PC-3 (cell line): ENCODE measurements around the gene PIGB. TPM values are rescaled to one million over a fixed set of nuclear protein-coding genes. Genes with fewer than 3 reads are reported as not detected.

Experiments
- ATAC-seq: fragments of 200-7000 bp; cut with Tn5 transposase; 2 replicates; pipeline ENCODE4 v1.9.1; 2020; ENCODE audit warnings: mild to moderate bottlenecking, moderate library complexity
- BruUV-seq: library from RNA; stranded (reverse); fragments of 400-500 nt; replicated peaks from 2 replicates; lab custom pipeline; 2021; lab: Mats Ljungman, UMichigan
- CTCF ChIA-PET: fragments of 300-600 bp; sonication (Branson Sonifier 250); formaldehyde crosslinking; loops from one replicate; lab custom pipeline; 2022; ENCODE audit warnings: antibody characterized with exemption; lab: Charles Lee
- POLR2A ChIA-PET: fragments of 300-600 bp; sonication (Branson Sonifier 250); formaldehyde crosslinking; loops from one replicate; lab custom pipeline; 2022; ENCODE audit warnings: antibody characterized with exemption; ENCODE audit not compliant: unreplicated experiment; lab: Charles Lee
- DNase-seq: peaks from one replicate; pipeline ENCODE4 v3.0.0-alpha.2; 2015
- H2AFZ ChIP-seq: fragments of 300-600 bp; sonication (generic); 2 replicates; pipeline ENCODE4 v1.6.0; 2016; ENCODE audit warnings: antibody characterized with exemption, low read length
- H3F3A ChIP-seq: fragments of 300-600 bp; sonication (generic); one replicate; pipeline ENCODE4 v1.6.0; 2017; ENCODE audit warnings: antibody characterized with exemption, low read length, control low read depth, mild to moderate bottlenecking; ENCODE audit not compliant: unreplicated experiment
- H3K27ac ChIP-seq: fragments of 300-600 bp; sonication (generic); 2 replicates; pipeline ENCODE4 v1.5.1; 2016; ENCODE audit warnings: mild to moderate bottlenecking, low read length
- H3K27me3 ChIP-seq: fragments of 300-600 bp; sonication (generic); 2 replicates; pipeline ENCODE4 v1.6.1; 2016; ENCODE audit warnings: low read length, mixed read lengths
- H3K36me3 ChIP-seq: fragments of 300-600 bp; sonication (generic); 2 replicates; pipeline ENCODE4 v1.6.1; 2016; ENCODE audit warnings: low read depth, mixed run types, low read length, mixed read lengths
- H3K4me1 ChIP-seq: fragments of 300-600 bp; sonication (generic); 2 replicates; pipeline ENCODE4 v1.5.1; 2016; ENCODE audit warnings: low read length; ENCODE audit not compliant: insufficient read depth
- H3K4me2 ChIP-seq: fragments of 300-600 bp; sonication (generic); 2 replicates; pipeline ENCODE4 v1.6.0; 2016; ENCODE audit warnings: low read length
- H3K4me3 ChIP-seq: fragments of 300-600 bp; sonication (generic); 2 replicates; pipeline ENCODE4 v1.5.1; 2016; ENCODE audit warnings: mild to moderate bottlenecking, low read length, mixed read lengths
- H3K79me2 ChIP-seq: fragments of 300-600 bp; sonication (generic); 2 replicates; pipeline ENCODE4 v1.6.1; 2017; ENCODE audit warnings: low read length, mixed read lengths
- H3K9ac ChIP-seq: fragments of 300-600 bp; sonication (generic); 2 replicates; pipeline ENCODE4 v1.6.0; 2016; ENCODE audit warnings: mild to moderate bottlenecking, low read length
- H3K9me2 ChIP-seq: fragments of 300-600 bp; sonication (generic); replicated peaks from 2 replicates; pipeline ENCODE4 v1.6.1; 2016; ENCODE audit warnings: mixed run types, low read length, mixed read lengths
- H3K9me3 ChIP-seq: fragments of 300-600 bp; sonication (generic); 2 replicates; pipeline ENCODE4 v1.6.1; 2016; ENCODE audit warnings: low read length, mixed read lengths
- H4K20me1 ChIP-seq: fragments of 300-600 bp; sonication (generic); 2 replicates; pipeline ENCODE4 v1.6.1; 2016; ENCODE audit warnings: low read length, mixed read lengths
- CTCF ChIP-seq: fragments of 300-600 bp; sonication (generic); conservative IDR thresholded peaks from 2 replicates; pipeline ENCODE4 v1.5.1; 2017; ENCODE audit warnings: antibody characterized with exemption, low read depth, mild to moderate bottlenecking, low read length
- EZH2 ChIP-seq: fragments of 300-600 bp; sonication (generic); IDR thresholded peaks from one replicate; pipeline ENCODE4 v1.6.1; 2017; ENCODE audit warnings: antibody characterized with exemption, mild to moderate bottlenecking, low read length; ENCODE audit not compliant: unreplicated experiment
- EZH2phosphoT487 ChIP-seq: fragments of 300-600 bp; sonication (generic); IDR thresholded peaks from 2 replicates; pipeline ENCODE4 v1.6.1; 2018; ENCODE audit warnings: mild to moderate bottlenecking, antibody characterized with exemption, low read length, borderline replicate concordance
- intact Hi-C: fragments of 100-400 bp; cut with micrococcal nuclease; formaldehyde crosslinking; loops from 2 replicates; pipeline ENCODE4 v1.9.0; 2023
- total RNA-seq: library from RNA; depleted of rRNA; stranded (reverse); fragments of >200 nt; gene quantifications from 2 replicates; pipeline ENCODE4 v1.2.3, GENCODE V29; 2014

Gene PIGB
- total RNA-seq, 1 experiment from 2014 or later = 15.3 TPM

GRCh38 chr15:55361048-55361447 is 42.0 kb downstream of the PIGB start:
- Histone ChIP-seq H3K36me3 (no peaks in the 10 kb centered on the region), H3K4me2 (no peak overlapping the region), H3K9me3 (no peaks in the 10 kb centered on the region), H3F3A (no peaks in the 10 kb centered on the region), H3K27ac (no peak overlapping the region), H4K20me1 (no peaks in the 10 kb centered on the region), H3K4me1 (peaks cover 18% of the 10 kb centered on the region; the same call in 1 of the 2 replicates), H3K79me2 (no peaks in the 10 kb centered on the region), H2AFZ (no peak overlapping the region), H3K27me3 (no peaks in the 10 kb centered on the region), H3K9me2 (no peaks in the 10 kb centered on the region), H3K4me3 (no peak overlapping the region), H3K9ac (no peak overlapping the region)
- intact Hi-C loops = no loop called here
- ATAC-seq = no peak
- DNase-seq = no peak
- ChIA-PET POLR2A (no interaction called here), CTCF (no interaction called here)
- no peak for TF ChIP-seq CTCF
- TF ChIP-seq EZH2phosphoT487 = no peak
- TF ChIP-seq EZH2 = no peak
- no TSS peak for BruUV-seq

DNA sequence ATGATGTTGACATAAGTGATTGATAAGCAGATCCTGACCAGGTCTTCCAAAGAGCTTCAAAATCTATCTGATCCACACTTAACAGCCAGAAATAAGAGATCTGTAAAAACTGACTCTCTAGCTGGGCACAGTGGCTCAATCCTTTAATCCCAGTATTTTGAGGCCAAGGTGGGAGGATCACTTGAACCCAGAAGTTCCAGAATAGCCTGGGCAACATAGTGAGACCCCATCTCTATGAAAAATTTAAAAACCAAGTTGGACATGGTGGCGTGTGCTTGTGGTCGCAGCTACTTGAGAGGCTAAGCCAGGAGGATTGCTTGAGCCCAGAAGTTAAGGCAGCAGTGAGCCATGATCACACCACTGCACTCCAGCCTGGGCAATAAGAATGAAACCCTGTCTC is 43.6 kb downstream of the PIGB start:
- H3K27me3 ChIP-seq = no peaks in the 10 kb centered on the region
- no peaks in the 10 kb centered on the region for H3F3A ChIP-seq
- no peaks in the 10 kb centered on the region for H3K9me2 ChIP-seq
- ChIA-PET CTCF (no interaction called here), POLR2A (no interaction called here)
- no peak overlapping the region for H2AFZ ChIP-seq
- no TSS peak for BruUV-seq
- no peak overlapping the region for H3K9ac ChIP-seq
- H3K4me2 ChIP-seq = no peak overlapping the region
- no peaks in the 10 kb centered on the region for H4K20me1 ChIP-seq
- H3K36me3 ChIP-seq = no peaks in the 10 kb centered on the region
- no peak for TF ChIP-seq EZH2phosphoT487
- TF ChIP-seq EZH2 = no peak
- TF ChIP-seq CTCF = no peak
- no peak overlapping the region for H3K4me3 ChIP-seq
- no peak overlapping the region for H3K27ac ChIP-seq
- H3K9me3 ChIP-seq = no peaks in the 10 kb centered on the region
- no peaks in the 10 kb centered on the region for H3K79me2 ChIP-seq
- ATAC-seq (no peak), DNase-seq (no peak)
- H3K4me1 ChIP-seq = peaks cover 13% of the 10 kb centered on the region; the same call in 1 of the 2 replicates
- intact Hi-C loops = no loop called here

- Histone ChIP-seq H3K4me3 (no peak overlapping the region), H3K79me2 (no peaks in the 10 kb centered on the region), H3K4me2 (no peak overlapping the region), H3K27ac (no peak overlapping the region), H2AFZ (no peak overlapping the region), H4K20me1 (no peaks in the 10 kb centered on the region), H3K9me3 (no peaks in the 10 kb centered on the region), H3K27me3 (no peaks in the 10 kb centered on the region), H3F3A (no peaks in the 10 kb centered on the region), H3K9me2 (no peaks in the 10 kb centered on the region), H3K4me1 (no peaks in the 10 kb centered on the region), H3K36me3 (no peaks in the 10 kb centered on the region), H3K9ac (no peak overlapping the region)
- TF ChIP-seq CTCF (no peak), EZH2 (no peak), EZH2phosphoT487 (no peak)
- CTCF ChIA-PET = interaction anchor here (0.7 kb wide), 1 partner anchor 69 kb away, joined by 3 read pairs; no protein-coding TSS in a partner anchor
- intact Hi-C loops = no loop called here
- BruUV-seq = no TSS peak
- POLR2A ChIA-PET = no interaction called here
- ATAC-seq (no peak), DNase-seq (no peak)
These were observed 48.0 kb downstream of the PIGB start for GRCh38 chr15:55366981-55367380.
